Measurements from ENCODE around the gene MAGEA3.
"Not testable (repeated sequence)": the region's sequence is repeated elsewhere in the genome, so short reads cannot be mapped to it uniquely, and the experiment has no call there.

Gene MAGEA3

DNA sequence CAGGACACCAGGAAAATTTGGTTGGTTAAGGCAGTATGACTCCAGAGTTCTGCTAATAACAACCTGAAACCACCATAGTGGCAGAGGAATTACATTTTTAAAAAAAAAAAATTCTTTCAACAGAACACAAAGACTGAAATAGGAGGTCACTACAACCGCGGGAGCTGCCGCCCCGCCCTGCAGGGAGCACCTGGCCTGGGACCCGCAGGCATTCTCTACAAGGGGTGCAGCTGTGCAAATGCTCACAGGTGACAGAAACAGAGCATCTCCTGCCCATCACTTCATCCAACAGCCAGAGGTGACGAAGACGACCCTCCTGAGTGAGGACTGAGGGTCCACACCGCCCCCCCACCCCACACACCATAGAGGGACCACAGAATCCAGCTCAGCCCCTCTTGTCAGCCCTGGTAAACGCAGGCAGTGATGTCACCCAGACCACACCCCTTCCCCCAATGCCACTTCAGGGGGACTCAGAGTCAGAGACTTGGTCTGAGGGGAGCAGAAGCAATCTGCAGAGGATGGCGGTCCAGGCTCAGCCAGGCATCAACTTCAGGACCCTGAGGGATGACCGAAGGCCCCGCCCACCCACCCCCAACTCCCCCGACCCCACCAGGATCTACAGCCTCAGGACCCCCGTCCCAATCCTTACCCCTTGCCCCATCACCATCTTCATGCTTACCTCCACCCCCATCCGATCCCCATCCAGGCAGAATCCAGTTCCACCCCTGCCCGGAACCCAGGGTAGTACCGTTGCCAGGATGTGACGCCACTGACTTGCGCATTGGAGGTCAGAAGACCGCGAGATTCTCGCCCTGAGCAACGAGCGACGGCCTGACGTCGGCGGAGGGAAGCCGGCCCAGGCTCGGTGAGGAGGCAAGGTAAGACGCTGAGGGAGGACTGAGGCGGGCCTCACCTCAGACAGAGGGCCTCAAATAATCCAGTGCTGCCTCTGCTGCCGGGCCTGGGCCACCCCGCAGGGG, at the start of gene MAGEA3:
TSS of gene MAGEA3 (plus strand) at position 843 of the 980 bp plus-strand sequence. CDS start 2,039 bp downstream, outside the sequence.
- H3K27ac ChIP-seq; H3K36me3 ChIP-seq; H3K9me3 ChIP-seq; H3K4me1 ChIP-seq (ENCODE audit: control insufficient read depth in 1 of 2, insufficient read depth in 1 of 2, low read depth in 1 of 2, low read length in 1 of 2); H3K4me3 ChIP-seq (ENCODE audit: low read depth in 1 of 2, low read length in 1 of 2); H3K27me3 ChIP-seq: not testable (repeated sequence)

- no peaks in the 10 kb centered on the region for H3K9me3 ChIP-seq
- H3K4me1 ChIP-seq (ENCODE audit: control insufficient read depth in 1 of 2, insufficient read depth in 1 of 2, low read depth in 1 of 2, low read length in 1 of 2), result no peaks in the 10 kb centered on the region
- TF ChIP-seq, protein P1, sequence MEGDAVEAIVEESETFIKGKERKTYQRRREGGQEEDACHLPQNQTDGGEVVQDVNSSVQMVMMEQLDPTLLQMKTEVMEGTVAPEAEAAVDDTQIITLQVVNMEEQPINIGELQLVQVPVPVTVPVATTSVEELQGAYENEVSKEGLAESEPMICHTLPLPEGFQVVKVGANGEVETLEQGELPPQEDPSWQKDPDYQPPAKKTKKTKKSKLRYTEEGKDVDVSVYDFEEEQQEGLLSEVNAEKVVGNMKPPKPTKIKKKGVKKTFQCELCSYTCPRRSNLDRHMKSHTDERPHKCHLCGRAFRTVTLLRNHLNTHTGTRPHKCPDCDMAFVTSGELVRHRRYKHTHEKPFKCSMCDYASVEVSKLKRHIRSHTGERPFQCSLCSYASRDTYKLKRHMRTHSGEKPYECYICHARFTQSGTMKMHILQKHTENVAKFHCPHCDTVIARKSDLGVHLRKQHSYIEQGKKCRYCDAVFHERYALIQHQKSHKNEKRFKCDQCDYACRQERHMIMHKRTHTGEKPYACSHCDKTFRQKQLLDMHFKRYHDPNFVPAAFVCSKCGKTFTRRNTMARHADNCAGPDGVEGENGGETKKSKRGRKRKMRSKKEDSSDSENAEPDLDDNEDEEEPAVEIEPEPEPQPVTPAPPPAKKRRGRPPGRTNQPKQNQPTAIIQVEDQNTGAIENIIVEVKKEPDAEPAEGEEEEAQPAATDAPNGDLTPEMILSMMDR (IDR thresholded peaks at IDR 0.05), result no peak
Observed at GRCh38 chrX:152652060-152652459, 46.5 kb upstream of the MAGEA3 start.

DNA sequence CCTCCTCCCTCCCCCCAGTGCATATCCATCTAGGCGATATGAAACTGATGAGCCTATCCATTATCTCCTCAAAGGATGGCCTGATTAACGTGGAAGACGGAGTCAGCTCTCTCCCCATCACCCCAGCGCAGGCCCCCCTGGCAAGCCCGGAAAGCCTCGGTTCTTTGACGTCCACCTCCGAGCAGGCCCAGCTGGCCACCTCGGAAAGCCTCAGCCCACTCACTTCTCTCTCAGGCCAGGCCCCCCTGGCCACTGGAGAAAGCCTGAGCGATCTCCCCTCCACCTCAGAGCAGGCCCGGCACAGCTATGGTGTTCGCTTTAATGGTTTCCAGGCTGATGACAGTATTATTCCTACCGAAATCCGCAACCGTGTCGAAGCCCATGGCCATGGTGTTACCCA, 46.1 kb upstream of the MAGEA3 start:
- H3K4me3 ChIP-seq (ENCODE audit: low read depth in 1 of 2, low read length in 1 of 2), result no peak overlapping the region
- no peaks in the 10 kb centered on the region for H3K36me3 ChIP-seq
- H3K27ac ChIP-seq, result no peak overlapping the region
- TF ChIP-seq, protein P1 (IDR thresholded peaks at IDR 0.05), result no peak
- no peaks in the 10 kb centered on the region for H3K27me3 ChIP-seq
- H3K9me3 ChIP-seq, result no peaks in the 10 kb centered on the region
- no peaks in the 10 kb centered on the region for H3K4me1 ChIP-seq (ENCODE audit: control insufficient read depth in 1 of 2, insufficient read depth in 1 of 2, low read depth in 1 of 2, low read length in 1 of 2)

More at GRCh38 chrX:152652060-152652459, 46.5 kb upstream of the MAGEA3 start:
- Histone ChIP-seq H3K27ac (no peak overlapping the region), H3K27me3 (no peaks in the 10 kb centered on the region), H3K36me3 (no peaks in the 10 kb centered on the region), H3K4me3 (ENCODE audit: low read depth in 1 of 2, low read length in 1 of 2) (no peak overlapping the region)

DNA sequence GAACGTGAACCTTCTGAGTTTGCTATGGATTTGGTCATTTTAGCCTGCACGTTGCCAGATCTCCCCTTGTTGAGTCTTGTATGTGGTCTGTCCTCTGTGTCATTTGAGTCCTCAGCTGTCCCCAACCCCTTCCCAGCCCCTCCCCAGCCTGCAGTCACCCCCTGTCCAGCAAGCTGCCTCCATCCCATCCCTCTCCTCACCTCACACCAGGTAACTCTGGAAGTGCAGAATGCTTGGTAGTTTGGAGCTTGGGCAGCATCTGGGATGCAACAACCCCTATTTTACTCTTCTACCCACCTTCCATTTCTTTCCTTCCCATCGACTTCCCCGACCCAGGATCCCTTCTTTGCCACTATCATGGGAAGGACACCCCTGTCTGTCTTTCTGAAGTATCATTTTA, 42.5 kb upstream of the MAGEA3 start:
- Histone ChIP-seq H3K4me3 (ENCODE audit: low read depth in 1 of 2, low read length in 1 of 2) (no peak overlapping the region), H3K9me3 (no peaks in the 10 kb centered on the region), H3K4me1 (ENCODE audit: control insufficient read depth in 1 of 2, insufficient read depth in 1 of 2, low read depth in 1 of 2, low read length in 1 of 2) (no peaks in the 10 kb centered on the region), H3K27ac (no peak overlapping the region), H3K36me3 (no peaks in the 10 kb centered on the region), H3K27me3 (no peaks in the 10 kb centered on the region)
- TF ChIP-seq, protein P1 (IDR thresholded peaks at IDR 0.05), result no peak

DNA sequence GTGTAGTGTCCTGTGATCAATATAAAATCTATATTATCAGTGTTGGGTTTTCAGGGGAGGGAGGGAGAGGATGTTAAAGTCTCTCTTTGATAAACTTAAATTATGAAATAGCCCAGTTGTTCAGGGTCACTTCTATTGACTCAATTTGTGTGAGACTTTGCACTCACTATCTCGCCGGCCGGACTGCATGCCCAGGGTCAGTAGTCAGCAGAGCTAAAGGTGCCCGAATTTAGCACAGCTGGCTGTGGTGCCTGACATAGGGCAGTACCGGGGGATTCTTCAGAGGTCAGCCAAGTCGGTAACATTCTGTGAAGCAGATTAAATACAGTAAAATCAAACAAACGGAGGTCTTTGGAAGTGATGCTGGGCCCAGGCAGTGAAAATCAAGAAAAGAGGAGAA, 41.7 kb upstream of the MAGEA3 start:
- no peaks in the 10 kb centered on the region for H3K36me3 ChIP-seq
- H3K27ac ChIP-seq, result no peak overlapping the region
- H3K27me3 ChIP-seq, result no peaks in the 10 kb centered on the region
- TF ChIP-seq, protein P1 (IDR thresholded peaks at IDR 0.05), result no peak
- no peak overlapping the region for H3K4me3 ChIP-seq (ENCODE audit: low read depth in 1 of 2, low read length in 1 of 2)
- no peaks in the 10 kb centered on the region for H3K4me1 ChIP-seq (ENCODE audit: control insufficient read depth in 1 of 2, insufficient read depth in 1 of 2, low read depth in 1 of 2, low read length in 1 of 2)
- H3K9me3 ChIP-seq, result no peaks in the 10 kb centered on the region

- Histone ChIP-seq H3K27ac (no peak overlapping the region), H3K4me1 (ENCODE audit: control insufficient read depth in 1 of 2, insufficient read depth in 1 of 2, low read depth in 1 of 2, low read length in 1 of 2) (no peaks in the 10 kb centered on the region), H3K36me3 (no peaks in the 10 kb centered on the region), H3K9me3 (no peaks in the 10 kb centered on the region), H3K4me3 (ENCODE audit: low read depth in 1 of 2, low read length in 1 of 2) (no peak overlapping the region), H3K27me3 (no peaks in the 10 kb centered on the region)
- TF ChIP-seq, protein P1 (IDR thresholded peaks at IDR 0.05), result no peak
Observed at GRCh38 chrX:152658302-152658701, 40.3 kb upstream of the MAGEA3 start.

Measured in neutrophil (primary cell).